Uterus (tissue), 2 donors: ENCODE data around the gene GNG7.

Experiments used
- POLR2A ChIP-seq, 2 donors: fragments of 450-650 bp; IDR thresholded peaks; one replicate each; pipeline ENCODE4 v1.6.1; 2016; ENCODE audit warnings: antibody characterized with exemption in 2 of 2, mild to moderate bottlenecking in 1 of 2, moderate library complexity in 1 of 2
- TF ChIP-seq, protein P1 (sequence below), 4 experiments: fragments of 200-600 bp in 2 of 4; fragments of 450-650 bp in 2 of 4; sonication (generic) in 2 of 4; IDR thresholded peaks; one replicate each; pipeline ENCODE4 v1.5.1; 2016 to 2019; ENCODE audit warnings: antibody characterized with exemption in 4 of 4, mild to moderate bottlenecking in 2 of 4, moderate library complexity in 1 of 4

DNA sequence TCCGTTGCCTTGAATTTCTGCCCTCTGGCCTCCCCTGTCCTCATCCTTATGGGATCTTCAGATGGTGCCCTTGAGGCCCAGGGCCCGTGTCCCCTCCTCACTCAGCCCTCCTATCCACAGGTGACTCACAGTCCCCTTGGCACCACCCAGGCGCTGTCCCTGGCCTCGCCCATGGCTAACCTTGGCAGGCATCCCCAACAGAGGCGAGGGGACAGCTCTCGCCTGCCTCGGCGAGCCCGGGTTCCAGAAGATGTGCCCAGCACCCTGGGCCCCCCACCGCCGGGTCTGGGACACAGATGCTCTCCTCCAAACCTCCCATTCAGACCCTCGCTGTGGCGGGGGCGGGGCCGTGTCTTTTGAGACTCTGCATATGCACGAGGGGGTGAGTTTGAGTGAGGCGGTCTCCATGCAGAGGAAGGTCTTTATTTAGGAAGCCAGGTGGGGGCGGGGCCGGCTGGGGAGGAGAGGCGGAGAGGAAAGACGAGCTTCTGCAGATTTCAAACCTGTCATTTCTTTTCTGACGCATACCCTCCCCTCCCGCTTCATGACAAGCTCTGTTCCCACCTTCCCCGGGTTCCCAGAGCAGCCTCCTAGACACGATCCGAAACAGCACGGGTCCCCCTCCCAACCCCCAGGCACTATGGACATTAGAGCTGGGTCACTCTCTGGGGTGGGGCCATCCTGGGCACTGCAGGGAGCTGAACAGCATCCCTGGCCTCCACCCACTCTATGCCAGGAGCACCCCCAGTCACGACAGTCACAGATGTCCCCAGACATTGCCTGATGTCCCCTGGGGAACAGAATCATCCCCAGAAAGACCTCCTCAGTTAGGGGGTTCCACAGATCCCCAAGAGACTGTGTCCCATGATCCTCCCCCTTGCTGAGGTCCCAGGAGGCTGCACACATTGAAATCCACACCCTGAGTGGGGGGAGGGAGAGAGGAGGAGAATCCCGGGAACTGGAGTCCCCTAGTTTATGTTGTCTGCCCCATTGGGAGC lies 48.5 kb downstream of the GNG7 start:
- TF ChIP-seq, protein P1, sequence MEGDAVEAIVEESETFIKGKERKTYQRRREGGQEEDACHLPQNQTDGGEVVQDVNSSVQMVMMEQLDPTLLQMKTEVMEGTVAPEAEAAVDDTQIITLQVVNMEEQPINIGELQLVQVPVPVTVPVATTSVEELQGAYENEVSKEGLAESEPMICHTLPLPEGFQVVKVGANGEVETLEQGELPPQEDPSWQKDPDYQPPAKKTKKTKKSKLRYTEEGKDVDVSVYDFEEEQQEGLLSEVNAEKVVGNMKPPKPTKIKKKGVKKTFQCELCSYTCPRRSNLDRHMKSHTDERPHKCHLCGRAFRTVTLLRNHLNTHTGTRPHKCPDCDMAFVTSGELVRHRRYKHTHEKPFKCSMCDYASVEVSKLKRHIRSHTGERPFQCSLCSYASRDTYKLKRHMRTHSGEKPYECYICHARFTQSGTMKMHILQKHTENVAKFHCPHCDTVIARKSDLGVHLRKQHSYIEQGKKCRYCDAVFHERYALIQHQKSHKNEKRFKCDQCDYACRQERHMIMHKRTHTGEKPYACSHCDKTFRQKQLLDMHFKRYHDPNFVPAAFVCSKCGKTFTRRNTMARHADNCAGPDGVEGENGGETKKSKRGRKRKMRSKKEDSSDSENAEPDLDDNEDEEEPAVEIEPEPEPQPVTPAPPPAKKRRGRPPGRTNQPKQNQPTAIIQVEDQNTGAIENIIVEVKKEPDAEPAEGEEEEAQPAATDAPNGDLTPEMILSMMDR (IDR thresholded peaks at IDR 0.05) = no peak
- TF ChIP-seq POLR2A (IDR thresholded peaks at IDR 0.05) = no peak
